A549 treated with CpdA at 1 μM for 4 hours (cell line): ENCODE data around the gene TTF2. TPM values are rescaled to one million over a fixed set of nuclear protein-coding genes. Genes with fewer than 3 reads are reported as not detected.

Experiments used
- total RNA-seq: library from RNA; stranded (reverse); fragments of 200-300 nt; extraction: Qiagen RNA extraction; gene quantifications from 5 replicates; pipeline ENCODE4 v1.2.3, GENCODE V29; 2022; ENCODE audit warnings: low read depth

The TTF2 gene
- 18.2 to 23.5 TPM (median 21.8 TPM) in 5 replicates for total RNA-seq

GRCh38 chr1:117059678-117060440 lies at the start of gene TTF2:
Gene TTF2, plus strand, starts transcription at chr1:117060326. Its CDS starts 21 bp downstream, at chr1:117060347.

GRCh38 chr1:117121589-117122329 lies 61.6 kb downstream of the TTF2 start, which contains the start of gene TRIM45:
Gene TRIM45, minus strand, starts transcription at chr1:117121749. Its CDS starts 548 bp downstream, at chr1:117121201.

Other genes with a start within 250 kb of the TTF2 start
- 14.6 to 17.5 TPM (median 16.2 TPM) in 5 replicates for gene PTGFRN, start 150.4 kb upstream of the TTF2 start, total RNA-seq
- 0.19 to 0.60 TPM (median 0.36 TPM) in 5 replicates for gene CD101, start 58.6 kb upstream of the TTF2 start, total RNA-seq
- 0.97 to 1.7 TPM (median 1.3 TPM) in 5 replicates for gene TRIM45, start 61.4 kb downstream of the TTF2 start, total RNA-seq
- gene VTCN1, start 150.6 kb downstream of the TTF2 start, total RNA-seq = 0.06 to 0.25 TPM (median 0.08 TPM) in 4 of 5 replicates, not detected in the other